HepG2 (cell line): ENCODE results near the gene SDK1. TPM values are rescaled to one million over a fixed set of nuclear protein-coding genes. Genes with fewer than 3 reads are reported as not detected.

Experiments
- ATAC-seq: fragments of 200-7000 bp; cut with Tn5 transposase; 3 replicates; pipeline ENCODE4 v1.9.1; 2020; ENCODE audit warnings: mild to moderate bottlenecking, moderate library complexity
- BruUV-seq: library from RNA; stranded (reverse); fragments of 400-500 nt; replicated peaks from 2 replicates; lab custom pipeline; 2021; lab: Mats Ljungman, UMichigan
- CTCF ChIA-PET: fragments of 300-600 bp; formaldehyde crosslinking; extraction: SDS; loops from one replicate; lab custom pipeline; 2021; ENCODE audit warnings: low total read pairs, inconsistent platforms, low intra/inter-chr PET ratio; lab: Yijun Ruan, JAX
- POLR2A ChIA-PET: fragments of 350-600 bp; sonication (Branson Sonifier 250); formaldehyde crosslinking; loops from one replicate; lab custom pipeline; 2020; ENCODE audit warnings: antibody characterized with exemption, inconsistent platforms; lab: Yijun Ruan, JAX
- DNase-seq: peaks from one replicate; pipeline ENCODE4 v3.0.0-alpha.2; 2015; ENCODE audit warnings: low spot score
- FAIRE-seq: peaks from 3 replicates; lab custom pipeline; 2011; peaks lifted over from hg19 to GRCh38; lab: Jason Lieb, UNC
- H2AFZ ChIP-seq: one replicate; pipeline ENCODE4 v1.6.1; 2011; ENCODE audit warnings: low read length, inconsistent platforms
- H3K27ac ChIP-seq: fragments of 300-600 bp; 3 replicates; pipeline ENCODE4 v1.8.0; 2011; ENCODE audit warnings: mixed run types, mild to moderate bottlenecking, mixed read lengths, low read length, inconsistent platforms; ENCODE audit not compliant: insufficient read depth; ENCODE audit errors: extremely low read length
- H3K27me3 ChIP-seq, 2 experiments: fragments of 200-600 bp in 1 of 2; 2 replicates in 1 of 2; 3 replicates in 1 of 2; pipeline versions ENCODE4 v1.6.0 to v1.8.0; 2011; ENCODE audit warnings: low read length in 2 of 2, mild to moderate bottlenecking in 2 of 2, moderate library complexity in 2 of 2, inconsistent platforms in 1 of 2; ENCODE audit not compliant: insufficient read depth in 2 of 2, control insufficient read depth in 1 of 2
- H3K36me3 ChIP-seq, 2 experiments: fragments of 200-600 bp in 1 of 2; replicated peaks in 1 of 2; 2 replicates in 1 of 2; 3 replicates in 1 of 2; pipeline versions ENCODE4 v1.5.1 to v1.8.0; 2011; ENCODE audit warnings: low read length in 2 of 2, inconsistent platforms in 1 of 2; ENCODE audit not compliant: insufficient read depth in 2 of 2, control insufficient read depth in 1 of 2
- H3K4me1 ChIP-seq: 2 replicates; pipeline ENCODE4 v1.5.1; 2012; ENCODE audit warnings: low read length, inconsistent platforms; ENCODE audit not compliant: insufficient read depth
- H3K4me2 ChIP-seq: 2 replicates; pipeline ENCODE4 v1.6.0; 2011; ENCODE audit warnings: low read depth, low read length, inconsistent platforms
- H3K4me3 ChIP-seq, 3 experiments: fragments of 200-600 bp in 1 of 3; sonication (generic), shearing (Covaris generic) in 1 of 3; replicated peaks in 1 of 3; 2 replicates each; pipeline ENCODE4 v1.5.1; 2011 to 2016; ENCODE audit warnings: low read length in 3 of 3, inconsistent platforms in 2 of 3, low read depth in 2 of 3, mild to moderate bottlenecking in 2 of 3, control low read depth in 1 of 3, mixed read lengths in 1 of 3; ENCODE audit not compliant: insufficient read depth in 1 of 3
- H3K79me2 ChIP-seq: one replicate; pipeline ENCODE4 v1.6.1; 2011; ENCODE audit warnings: low read length, inconsistent platforms; ENCODE audit not compliant: insufficient read depth
- H3K9ac ChIP-seq: 2 replicates; pipeline ENCODE4 v1.6.0; 2011; ENCODE audit warnings: mild to moderate bottlenecking, low read depth, low read length, inconsistent platforms; ENCODE audit not compliant: insufficient read depth
- H3K9me3 ChIP-seq: 2 replicates; pipeline ENCODE4 v1.5.1; 2012; ENCODE audit warnings: mild to moderate bottlenecking, low read length
- H4K20me1 ChIP-seq: 2 replicates; pipeline ENCODE4 v1.6.0; 2011; ENCODE audit warnings: inconsistent platforms, mild to moderate bottlenecking, low read length, moderate library complexity; ENCODE audit not compliant: insufficient read depth
- ATF5 ChIP-seq: sonication (generic); formaldehyde crosslinking; IDR thresholded peaks from 2 replicates; pipeline ENCODE4 v1.4.0; 2020; ENCODE audit warnings: mild to moderate bottlenecking, low read depth, missing genetic modification reagents
- BORCS8-MEF2B ChIP-seq: sonication (generic); formaldehyde crosslinking; IDR thresholded peaks from 2 replicates; pipeline ENCODE4 v1.8.0; 2022; ENCODE audit warnings: mild to moderate bottlenecking, missing genetic modification reagents
- FOXC1 ChIP-seq: sonication (generic); formaldehyde crosslinking; IDR thresholded peaks from 2 replicates; pipeline ENCODE4 v1.8.0; 2022; ENCODE audit warnings: mild to moderate bottlenecking, missing genetic modification reagents, borderline replicate concordance
- GABPA ChIP-seq, 2 experiments: IDR thresholded peaks; 2 replicates each; pipeline ENCODE4 v1.6.1; 2011 to 2016; ENCODE audit warnings: low read depth in 2 of 2, low read length in 1 of 2, missing biosample characterization in 1 of 2, missing genetic modification characterization in 1 of 2
- KIAA2018 ChIP-seq: sonication (generic); formaldehyde crosslinking; IDR thresholded peaks from 2 replicates; pipeline ENCODE4 v1.5.0; 2020; ENCODE audit warnings: mild to moderate bottlenecking, missing genetic modification reagents, borderline replicate concordance
- NPAS2 ChIP-seq: sonication (generic); formaldehyde crosslinking; IDR thresholded peaks from 2 replicates; pipeline ENCODE4 v1.8.0; 2022; ENCODE audit warnings: mild to moderate bottlenecking, missing genetic modification reagents, borderline replicate concordance
- ZNF207 ChIP-seq: fragments of 450-650 bp; IDR thresholded peaks from 2 replicates; pipeline ENCODE4 v1.6.1; 2016; ENCODE audit warnings: antibody characterized with exemption, borderline replicate concordance
- ZNF441 ChIP-seq: sonication (generic); formaldehyde crosslinking; IDR thresholded peaks from 2 replicates; pipeline ENCODE4 v1.7.0; 2021; ENCODE audit warnings: missing genetic modification reagents, borderline replicate concordance
- ZNF557 ChIP-seq: sonication (generic); formaldehyde crosslinking; IDR thresholded peaks from 2 replicates; pipeline ENCODE4 v1.4.0; 2020; ENCODE audit warnings: missing genetic modification reagents
- WGBS: methylation state at CpG from one replicate; pipeline ENCODE4 v1.1.6; 2017; ENCODE audit warnings: low lambda C conversion rate; 5-methylcytosine and 5-hydroxymethylcytosine counted together
- in situ Hi-C: cut with HindIII; loops from 2 replicates; pipeline ENCODE4 v1.10.0; 2017; ENCODE audit warnings: low pct_unique_long_range_greater_than_20kb; ENCODE audit not compliant: extremely low pct_ligation_motif_present
- intact Hi-C: fragments of 100-400 bp; cut with micrococcal nuclease; formaldehyde crosslinking; loops from one replicate; pipeline ENCODE4 v1.10.0; 2022; ENCODE audit not compliant: unreplicated experiment
- polyA plus RNA-seq, 8 experiments: library from polyadenylated mRNA; depleted of rRNA in 3 of 8; stranded (reverse) in 7 of 8; unstranded in 1 of 8; fragments of >200 nt; fragmentation: Illumina TruSeq in 4 of 8; extraction: Trizol in 4 of 8; gene quantifications; 2 replicates each; pipeline versions ENCODE4 v1.2.1 to v1.2.3, GENCODE V29; 2011 to 2016; ENCODE audit warnings: low read depth in 4 of 8, missing spikeins in 1 of 8, mixed read lengths in 1 of 8; ENCODE audit not compliant: insufficient read depth in 1 of 8
- total RNA-seq, 5 experiments: library from RNA; depleted of rRNA; stranded (reverse); fragments of >200 nt; fragmentation: Illumina TruSeq; extraction: Trizol; gene quantifications; 2 replicates each; pipeline ENCODE4 v1.2.3, GENCODE V29; 2016; ENCODE audit warnings: low read depth in 1 of 5

The SDK1 gene
- total and polyA plus RNA-seq, 2 of the 13 experiments (the other 11 are each of a cell fraction or from before 2014, with no cell fraction given) = 0.35 to 2.4 TPM

- H3K4me1 ChIP-seq = no peaks in the 10 kb centered on the region
- ChIA-PET POLR2A (no interaction called here), CTCF (no interaction called here)
- ATAC-seq (no peak), DNase-seq (no peak), FAIRE-seq (no peak)
- no peaks in the 10 kb centered on the region for H3K36me3 ChIP-seq
- WGBS = 94% methylated on average over 15 of the region's 19 CpGs
- intact Hi-C loops (no loop called here), in situ Hi-C loops (no loop called here)
- no peaks in the 10 kb centered on the region for H3K9me3 ChIP-seq
- no peak overlapping the region for H3K27ac ChIP-seq
- H4K20me1 ChIP-seq = no peaks in the 10 kb centered on the region
- no peaks in the 10 kb centered on the region for H3K79me2 ChIP-seq
- H3K4me2 ChIP-seq = no peak overlapping the region
- no peak overlapping the region for H3K4me3 ChIP-seq
- no peak overlapping the region for H2AFZ ChIP-seq
- TF ChIP-seq GABPA (IDR thresholded peaks at IDR 0.05; ENCODE audit: low read depth, low read length) = no peak
- TF ChIP-seq GABPA (CRISPR knock-in tag; IDR thresholded peaks at IDR 0.05; ENCODE audit: low read depth) = no peak
- TF ChIP-seq ZNF207 = no peak
- TF ChIP-seq KIAA2018 (CRISPR knock-in tag) = no peak
- no peak for TF ChIP-seq ATF5 (CRISPR knock-in tag)
- TF ChIP-seq ZNF557 (CRISPR knock-in tag) = no peak
- TF ChIP-seq ZNF441 (CRISPR knock-in tag) = no peak
- no peak for TF ChIP-seq FOXC1 (CRISPR knock-in tag)
- TF ChIP-seq NPAS2 (CRISPR knock-in tag) = no peak
- no peak for TF ChIP-seq BORCS8-MEF2B (CRISPR knock-in tag)
- no peaks in the 10 kb centered on the region for H3K27me3 ChIP-seq
- H3K9ac ChIP-seq = no peak overlapping the region
- no TSS peak for BruUV-seq
Observed at GRCh38 chr7:4056552-4057288, 755.7 kb downstream of the SDK1 start.
